GM18511 (cell line): ENCODE measurements around the gene MRTFA.
"Not testable (repeated sequence)": the region's sequence is repeated elsewhere in the genome, so short reads cannot be mapped to it uniquely, and the experiment has no call there.

Source experiments
- ATAC-seq: cut with Tn5 transposase; IDR thresholded peaks from one replicate; pipeline ENCODE4 v1.9.1; 2021; ENCODE audit warnings: mild to moderate bottlenecking, moderate library complexity; ENCODE audit not compliant: unreplicated experiment

Gene MRTFA

DNA sequence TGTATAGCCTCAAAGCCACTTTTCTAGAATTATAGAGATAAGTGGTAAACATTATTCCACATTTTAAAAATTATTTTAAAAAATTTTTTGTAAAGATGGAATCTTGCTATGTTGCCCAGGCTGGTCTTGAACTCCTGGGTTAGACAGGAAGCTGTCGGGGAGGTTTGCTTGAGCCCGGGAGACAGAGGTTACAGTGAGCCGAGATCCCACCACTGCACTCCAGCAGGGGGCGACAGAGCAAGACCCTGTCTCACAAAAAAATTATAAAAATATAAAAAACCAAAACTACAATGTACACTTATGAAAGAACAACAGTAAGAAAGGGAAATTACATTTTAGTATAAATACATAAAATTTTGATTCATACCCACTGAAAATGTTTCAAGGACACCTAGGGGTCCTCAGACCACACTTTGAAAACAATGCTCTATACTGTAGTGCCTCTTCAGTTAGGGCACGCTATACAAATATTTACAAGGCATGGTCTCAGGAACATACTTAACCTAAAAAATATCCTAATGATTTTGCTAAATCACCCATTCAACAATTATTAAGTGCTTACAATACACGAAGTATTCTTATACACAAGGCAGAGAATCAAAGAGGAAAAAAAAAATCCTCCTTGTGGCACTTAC lies 111.2 kb downstream of the MRTFA start:
- no peak for ATAC-seq

DNA sequence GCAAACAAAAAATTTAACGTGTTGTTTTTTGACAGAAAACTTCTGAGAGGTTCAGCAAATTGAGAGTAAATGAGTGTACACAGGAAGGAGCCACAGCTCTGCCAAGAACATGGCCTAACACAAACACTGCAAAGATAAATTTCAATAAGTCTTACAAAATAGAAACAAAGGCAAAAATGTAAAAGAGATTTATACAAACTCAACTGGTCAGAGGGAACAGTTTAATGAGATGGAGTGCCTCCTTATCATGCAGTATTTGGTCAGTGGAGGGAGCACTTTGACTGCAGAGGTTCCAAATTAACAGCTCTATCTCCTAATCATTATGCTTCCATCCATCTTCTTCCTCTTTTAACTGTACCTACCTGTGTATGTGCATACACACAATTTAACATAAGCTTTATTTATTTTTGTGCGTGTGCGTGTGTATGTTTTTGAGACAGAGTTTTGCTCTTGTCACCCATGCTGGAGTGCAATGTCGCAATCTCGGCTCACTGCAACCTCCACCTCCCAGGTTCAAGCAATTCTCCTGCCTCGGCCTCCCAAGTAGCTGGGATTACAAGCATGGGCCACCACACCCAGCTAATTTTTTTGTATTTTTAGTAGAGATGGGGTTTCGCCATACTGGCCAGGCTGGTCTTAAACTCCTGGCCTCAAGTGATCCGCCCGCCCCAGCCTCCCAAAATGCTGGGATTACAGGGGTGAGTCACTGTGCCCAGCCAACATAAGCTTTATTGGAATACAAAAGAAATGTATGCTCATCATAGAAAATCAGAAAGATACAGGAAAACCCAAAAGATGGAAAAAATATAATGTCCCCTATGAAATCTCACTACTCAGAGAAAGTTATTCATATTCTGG lies 111.9 kb downstream of the MRTFA start:
- no peak for ATAC-seq

DNA sequence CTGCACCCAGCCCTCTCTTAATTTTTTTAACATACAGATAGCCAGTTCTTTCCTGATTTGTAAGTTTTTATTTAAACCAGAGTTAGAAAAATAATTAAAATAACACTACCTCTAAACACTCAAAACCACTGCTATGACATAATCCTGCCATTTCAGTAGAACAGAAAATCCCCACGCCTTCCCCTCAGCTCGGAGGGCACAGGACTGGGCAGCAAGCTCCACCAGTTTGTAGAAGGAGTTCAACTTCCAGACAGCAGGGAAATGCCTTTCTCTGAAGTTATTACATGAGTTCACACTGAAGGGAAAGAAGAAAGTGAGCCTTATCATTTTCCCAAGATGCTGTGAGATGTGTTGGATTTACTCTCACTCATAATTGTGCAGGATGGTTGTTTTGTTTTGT lies 114.4 kb downstream of the MRTFA start:
- no peak for ATAC-seq

GRCh38 chr22:40521046-40521445 lies 115.5 kb downstream of the MRTFA start:
- ATAC-seq: no peak

DNA sequence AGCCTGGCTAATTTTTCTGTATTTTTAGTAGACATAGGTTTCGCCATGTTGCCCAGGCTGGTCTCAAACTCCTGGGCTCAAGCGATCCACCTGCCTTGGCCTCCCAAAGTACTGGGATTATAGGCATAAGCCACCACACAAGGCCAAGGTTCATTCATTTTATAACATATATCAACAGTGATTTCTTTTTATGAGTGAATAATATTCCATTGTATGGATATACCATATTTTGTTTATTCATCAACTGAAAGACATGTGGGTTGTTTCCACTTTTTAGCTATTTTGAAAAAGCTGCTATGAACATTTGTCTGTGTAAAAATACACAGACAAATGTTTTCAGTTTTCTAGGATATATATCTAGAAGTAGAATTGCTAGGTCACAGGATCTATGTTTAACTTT lies 116.0 kb downstream of the MRTFA start:
- no peak for ATAC-seq

DNA sequence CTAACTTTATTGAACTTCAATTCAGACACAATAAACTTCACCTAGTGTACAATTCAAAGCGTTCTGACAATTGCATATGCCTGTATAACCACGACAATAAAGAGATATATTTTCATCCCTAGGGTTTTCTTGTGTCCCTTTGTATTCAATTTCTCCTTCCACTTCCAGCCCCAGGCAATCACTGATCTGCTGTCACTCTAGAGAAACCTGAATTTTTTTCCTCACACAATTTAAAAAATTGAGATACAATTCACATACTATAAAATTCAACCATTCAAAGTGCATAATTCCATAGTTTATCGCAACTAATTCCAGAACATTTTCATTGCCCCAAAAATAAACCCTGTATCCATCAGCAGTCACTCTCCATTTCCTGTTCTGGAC lies 116.6 kb downstream of the MRTFA start:
- no peak for ATAC-seq

GRCh38 chr22:40519284-40519947 lies 117.1 kb downstream of the MRTFA start:
- no peak for ATAC-seq

GRCh38 chr22:40518840-40519239 lies 117.7 kb downstream of the MRTFA start:
- ATAC-seq: no peak

DNA sequence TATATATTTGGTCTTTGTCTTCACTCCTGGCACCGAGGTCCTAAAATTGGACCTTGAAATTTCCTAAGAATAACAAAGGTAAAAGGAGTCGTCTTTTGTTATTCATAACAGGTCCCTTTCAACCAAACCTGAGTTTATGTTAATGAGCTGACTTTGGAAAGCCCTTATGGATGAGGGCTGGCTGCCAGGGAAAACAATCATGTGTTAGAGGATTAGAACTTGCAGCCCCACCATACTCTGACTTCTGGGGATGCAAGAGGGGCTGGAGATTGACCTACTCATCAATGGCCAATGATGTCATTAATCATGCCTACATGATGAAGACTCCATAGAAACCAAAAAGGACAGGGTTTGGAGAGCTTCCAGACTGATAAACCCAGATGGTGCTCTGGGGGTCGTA lies 118.9 kb downstream of the MRTFA start:
- ATAC-seq: no peak

GRCh38 chr22:40516416-40516815 lies 120.1 kb downstream of the MRTFA start:
- no peak for ATAC-seq

GRCh38 chr22:40512426-40513136 lies 123.9 kb downstream of the MRTFA start:
- ATAC-seq: no peak

GRCh38 chr22:40511604-40512003 lies 124.9 kb downstream of the MRTFA start:
- no peak for ATAC-seq

DNA sequence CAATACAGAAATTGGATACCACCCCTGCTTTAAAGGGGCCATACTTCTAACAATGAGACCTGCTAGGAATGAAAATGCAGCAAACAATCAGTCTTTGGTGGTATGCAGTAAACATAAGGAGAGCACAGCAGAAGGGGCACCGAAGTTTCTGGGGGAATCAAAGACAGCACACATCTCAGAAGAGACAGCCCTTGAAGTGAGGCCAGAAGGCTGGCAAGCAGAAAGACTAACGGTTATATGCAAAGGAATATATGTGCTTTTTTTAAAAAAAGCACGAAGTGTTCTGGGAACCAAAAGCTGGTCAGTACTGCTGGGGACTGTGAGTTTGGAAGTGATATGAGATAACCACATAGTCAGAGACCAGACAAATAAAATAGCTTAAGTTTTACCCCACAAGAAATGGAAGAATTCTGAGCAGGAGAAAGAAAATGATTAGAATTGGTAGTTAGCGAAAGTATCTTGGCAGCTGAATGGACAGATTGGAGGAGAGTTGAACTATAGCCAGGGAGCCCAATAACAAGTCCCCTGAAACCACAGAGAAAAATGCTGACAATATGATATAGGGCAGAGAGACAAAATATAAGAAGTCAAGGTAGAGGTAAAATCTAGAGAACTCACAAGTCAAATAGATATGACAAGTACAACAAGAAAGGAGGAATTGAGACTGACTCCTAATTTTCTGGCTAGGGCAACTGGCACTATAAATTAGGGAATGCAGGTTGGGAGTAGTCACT lies 125.7 kb downstream of the MRTFA start:
- ATAC-seq: no peak

GRCh38 chr22:40509401-40510134 lies 127.0 kb downstream of the MRTFA start:
- ATAC-seq: no peak

- not testable (repeated sequence) for ATAC-seq
Observed at GRCh38 chr22:40508046-40508445, 128.5 kb downstream of the MRTFA start.

DNA sequence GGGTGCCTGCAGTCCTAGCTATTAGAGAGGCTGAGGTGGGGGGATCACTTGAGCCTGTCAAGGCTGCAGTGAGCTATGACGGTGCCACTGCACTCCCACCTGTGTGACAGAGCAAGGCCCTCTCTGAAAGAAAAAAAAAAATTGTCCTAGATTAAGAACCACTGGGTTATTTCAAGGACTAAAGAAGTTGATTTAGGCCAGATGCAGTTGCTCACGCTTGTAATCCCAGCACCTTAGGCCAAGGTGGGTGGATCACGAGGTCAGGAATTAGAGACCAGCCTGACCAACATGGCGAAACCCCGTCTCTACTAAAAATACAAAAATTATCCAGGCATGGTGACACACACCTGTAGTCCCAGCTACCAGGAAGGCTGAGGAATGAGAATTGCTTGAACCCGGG lies 129.0 kb downstream of the MRTFA start:
- ATAC-seq: no peak

DNA sequence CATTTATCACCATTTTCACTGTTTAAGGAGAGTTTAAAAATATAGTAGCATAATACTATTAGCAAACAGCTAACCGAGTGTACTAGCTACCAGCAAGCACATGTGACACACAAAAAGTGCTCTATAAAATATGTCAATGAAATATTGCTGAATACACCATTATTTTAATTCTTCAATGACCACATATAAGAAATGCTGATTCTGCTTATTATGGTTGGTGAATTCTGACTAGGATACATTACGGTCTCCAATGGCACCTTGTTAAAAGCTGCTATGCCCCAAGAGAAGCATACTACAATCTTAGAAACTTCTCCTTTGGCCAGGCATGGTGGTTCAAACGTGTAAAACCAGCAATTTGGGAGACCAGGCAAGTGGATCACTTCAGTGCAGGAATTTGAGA lies 129.8 kb downstream of the MRTFA start:
- no peak for ATAC-seq

- ATAC-seq: no peak
Observed at GRCh38 chr22:40504285-40505249, 132.0 kb downstream of the MRTFA start.

DNA sequence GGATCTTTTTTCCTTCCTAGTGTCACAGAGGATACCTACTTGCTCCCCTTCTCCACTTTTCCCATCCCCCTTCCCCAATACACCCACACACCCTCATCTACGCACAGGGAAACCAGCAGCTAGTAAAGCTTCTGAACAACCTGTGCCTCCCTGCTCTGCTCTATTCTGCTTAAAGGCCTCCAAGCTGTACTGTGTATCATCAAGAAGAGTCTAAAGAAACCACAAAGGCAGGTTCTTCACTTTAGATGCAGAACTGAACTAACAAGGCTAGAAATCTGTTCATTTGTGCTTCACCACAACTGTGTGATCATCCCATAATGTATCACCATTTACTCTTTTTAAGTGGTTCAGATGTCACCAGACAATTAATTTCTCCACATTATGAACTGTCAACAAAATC lies 133.6 kb downstream of the MRTFA start:
- ATAC-seq: no peak
